Cardiac muscle cell (in vitro differentiated cells and primary cell): ENCODE measurements around the gene NAV2. TPM values are rescaled to one million over a fixed set of nuclear protein-coding genes. Genes with fewer than 3 reads are reported as not detected.
A peak's percentile ranks its signal among the peaks of the same experiment; 100 is the strongest.

Experiments
- DNase-seq, 2 donors: peaks; one replicate each; pipeline versions ENCODE4 v3.0.0 to v3.0.0-alpha.2; 2010 to 2017; ENCODE audit warnings: low read depth in 1 of 2, low spot score in 1 of 2
- H3K27ac ChIP-seq: fragments of 200-600 bp; sonication (generic); 2 replicates; pipeline ENCODE4 v1.5.1; 2016
- H3K27me3 ChIP-seq: fragments of 200-600 bp; sonication (generic); 2 replicates; pipeline ENCODE4 v1.6.0; 2016; ENCODE audit warnings: control low read depth
- H3K36me3 ChIP-seq: fragments of 200-600 bp; sonication (generic); 2 replicates; pipeline ENCODE4 v1.5.1; 2016; ENCODE audit warnings: control low read depth
- H3K4me1 ChIP-seq: fragments of 200-600 bp; sonication (generic); 2 replicates; pipeline ENCODE4 v1.8.1; 2017; ENCODE audit warnings: low read depth, mild to moderate bottlenecking, mixed run types
- H3K4me3 ChIP-seq: fragments of 200-600 bp; sonication (generic); 2 replicates; pipeline ENCODE4 v1.5.1; 2016; ENCODE audit warnings: mild to moderate bottlenecking
- H3K9me3 ChIP-seq: fragments of 200-600 bp; sonication (generic); 2 replicates; pipeline ENCODE4 v1.5.1; 2017; ENCODE audit warnings: low read depth, mild to moderate bottlenecking, control low read depth
- CTCF ChIP-seq: IDR thresholded peaks from 2 replicates; pipeline ENCODE4 v1.5.1; 2012; ENCODE audit warnings: low read depth, mild to moderate bottlenecking, low read length
- polyA plus RNA-seq: library from polyadenylated mRNA; unstranded; fragments of >200 nt; fragmentation: Nextera tagmentation; extraction: Ambion mirVana; gene quantifications from 2 replicates; pipeline ENCODE4 v1.2.1, GENCODE V29; 2016
- total RNA-seq: library from RNA; depleted of rRNA; stranded (reverse); fragments of >200 nt; gene quantifications from 2 replicates; pipeline ENCODE4 v1.2.3, GENCODE V29; 2016

The NAV2 gene
- total and polyA plus RNA-seq, 2 experiments from 2014 or later: 113 to 164 TPM

GRCh38 chr11:19816817-19817216, 104.2 kb downstream of the NAV2 start:
- H3K4me3 ChIP-seq: no peak overlapping the region
- H3K36me3 ChIP-seq: no peaks in the 10 kb centered on the region
- H3K27ac ChIP-seq: no peak overlapping the region
- no peaks in the 10 kb centered on the region for H3K9me3 ChIP-seq
- H3K4me1 ChIP-seq: peaks cover 11% of the 10 kb centered on the region
- no peak for TF ChIP-seq CTCF
- no peaks in the 10 kb centered on the region for H3K27me3 ChIP-seq
- DNase-seq: no peak

GRCh38 chr11:19817265-19817851, 104.7 kb downstream of the NAV2 start:
- Histone ChIP-seq H3K9me3 (no peaks in the 10 kb centered on the region), H3K27me3 (no peaks in the 10 kb centered on the region), H3K4me1 (peaks cover 11% of the 10 kb centered on the region), H3K36me3 (no peaks in the 10 kb centered on the region), H3K27ac (no peak overlapping the region), H3K4me3 (no peak overlapping the region)
- no peak for DNase-seq
- no peak for TF ChIP-seq CTCF

- Histone ChIP-seq H3K4me3 (no peak overlapping the region), H3K9me3 (no peaks in the 10 kb centered on the region), H3K36me3 (no peaks in the 10 kb centered on the region), H3K4me1 (peaks cover 11% of the 10 kb centered on the region), H3K27me3 (no peaks in the 10 kb centered on the region), H3K27ac (no peak overlapping the region)
- DNase-seq: no peak
- no peak for TF ChIP-seq CTCF
Observed at GRCh38 chr11:19817870-19818269, 105.2 kb downstream of the NAV2 start.

GRCh38 chr11:19818619-19819018, 106.0 kb downstream of the NAV2 start:
- H3K9me3 ChIP-seq: no peaks in the 10 kb centered on the region
- no peaks in the 10 kb centered on the region for H3K36me3 ChIP-seq
- no peaks in the 10 kb centered on the region for H3K27me3 ChIP-seq
- no peak for TF ChIP-seq CTCF
- no peak for DNase-seq
- H3K4me3 ChIP-seq: no peak overlapping the region
- H3K27ac ChIP-seq: no peak overlapping the region
- peaks cover 11% of the 10 kb centered on the region for H3K4me1 ChIP-seq

- no peaks in the 10 kb centered on the region for H3K36me3 ChIP-seq
- no peak for TF ChIP-seq CTCF
- no peak for DNase-seq
- H3K4me3 ChIP-seq: no peak overlapping the region
- H3K9me3 ChIP-seq: no peaks in the 10 kb centered on the region
- peaks cover 11% of the 10 kb centered on the region for H3K4me1 ChIP-seq
- H3K27ac ChIP-seq: no peak overlapping the region
- H3K27me3 ChIP-seq: no peaks in the 10 kb centered on the region
Observed at GRCh38 chr11:19819148-19819547, 106.5 kb downstream of the NAV2 start.

- DNase-seq: peak; percentile 18 to 42
- peak overlapping the region; percentile 55 for H3K27ac ChIP-seq
Observed at GRCh38 chr11:19820100-19820499, 107.5 kb downstream of the NAV2 start.

More at GRCh38 chr11:19820100-19820499, 107.5 kb downstream of the NAV2 start:
- Histone ChIP-seq H3K27me3 (no peaks in the 10 kb centered on the region), H3K4me1 (peaks cover 11% of the 10 kb centered on the region), H3K4me3 (no peak overlapping the region), H3K9me3 (no peaks in the 10 kb centered on the region), H3K36me3 (no peaks in the 10 kb centered on the region)
- no peak for TF ChIP-seq CTCF
